Transverse colon (tissue), 4 donors: ENCODE results near the gene WNT5B. TPM values are rescaled to one million over a fixed set of nuclear protein-coding genes. Genes with fewer than 3 reads are reported as not detected.

Experiments
- DNase-seq: peaks from one replicate; pipeline ENCODE4 v3.0.0-alpha.2; 2019
- H3K27ac ChIP-seq, 4 donors: fragments of 200-600 bp; sonication (generic); 2 replicates each; pipeline ENCODE4 v1.5.1; 2016 to 2018; ENCODE audit warnings: inconsistent platforms in 4 of 4
- H3K27me3 ChIP-seq: fragments of 200-600 bp; sonication (generic); 2 replicates; pipeline ENCODE4 v1.5.1; 2017; ENCODE audit warnings: inconsistent platforms
- H3K36me3 ChIP-seq, 4 donors: fragments of 200-600 bp; sonication (generic); 2 replicates each; pipeline ENCODE4 v1.5.1; 2017 to 2019; ENCODE audit warnings: inconsistent platforms in 4 of 4
- H3K4me1 ChIP-seq, 4 donors: fragments of 200-600 bp; sonication (generic); 2 replicates each; pipeline ENCODE4 v1.5.1; 2017 to 2020; ENCODE audit warnings: inconsistent platforms in 4 of 4
- H3K4me3 ChIP-seq, 4 donors: fragments of 200-600 bp; sonication (generic); 1 replicate in 1 of 4; 2 replicates in 3 of 4; pipeline versions ENCODE4 v1.5.1 to v1.6.1; 2017 to 2019; ENCODE audit warnings: inconsistent platforms in 4 of 4
- H3K9me3 ChIP-seq, 2 donors: fragments of 200-600 bp; sonication (generic); 2 replicates each; pipeline ENCODE4 v1.5.1; 2017 to 2019; ENCODE audit warnings: inconsistent platforms in 2 of 2
- EP300 ChIP-seq: sonication (generic); formaldehyde crosslinking; IDR thresholded peaks from one replicate; pipeline ENCODE4 v1.6.1; 2017; ENCODE audit warnings: antibody characterized with exemption, low read depth
- POLR2A ChIP-seq: fragments of 450-650 bp; IDR thresholded peaks from one replicate; pipeline ENCODE4 v1.6.1; 2016; ENCODE audit warnings: antibody characterized with exemption, mild to moderate bottlenecking, moderate library complexity
- POLR2AphosphoS5 ChIP-seq, 3 donors: sonication (generic); formaldehyde crosslinking; IDR thresholded peaks; one replicate each; pipeline ENCODE4 v1.6.1; 2016; ENCODE audit warnings: antibody characterized with exemption in 3 of 3
- WGBS, 2 donors: methylation state at CpG; one replicate each; pipeline ENCODE4 v1.1.5; 2018; ENCODE audit warnings: low coverage in 1 of 2; 5-methylcytosine and 5-hydroxymethylcytosine counted together
- in situ Hi-C, 4 donors: fragments of 200-750 bp; cut with MboI; loops; one replicate each; pipeline versions ENCODE4 v1.15.0 to v1.15.1; 2017; ENCODE audit warnings: low sequenced_read_pairs in 3 of 4, low pct_ligation_motif_present in 1 of 4, low pct_unique_long_range_greater_than_20kb in 1 of 4
- intact Hi-C: fragments of 100-400 bp; cut with DNase I; formaldehyde crosslinking; loops from one replicate; pipeline ENCODE4 v1.15.1; 2023; ENCODE audit warnings: low total_unique reads
- total RNA-seq, 4 donors: library from RNA; depleted of rRNA; stranded (reverse); fragments of >200 nt; gene quantifications; one replicate each; pipeline ENCODE4 v1.1.0, GENCODE V29; 2016
- TF ChIP-seq, protein P1 (sequence below), 5 experiments: fragments of 200-600 bp in 3 of 5; fragments of 450-650 bp in 2 of 5; sonication (generic) in 3 of 5; IDR thresholded peaks; 1 replicate in 2 of 5; 2 replicates in 3 of 5; pipeline ENCODE4 v1.5.1; 2016 to 2017; ENCODE audit warnings: antibody characterized with exemption in 5 of 5, inconsistent platforms in 3 of 5, mild to moderate bottlenecking in 2 of 5, moderate library complexity in 1 of 5

The WNT5B gene
- total RNA-seq, 4 donors from 2014 or later = 0.80 to 3.5 (median 3.5) TPM; not detected in 1

DNA sequence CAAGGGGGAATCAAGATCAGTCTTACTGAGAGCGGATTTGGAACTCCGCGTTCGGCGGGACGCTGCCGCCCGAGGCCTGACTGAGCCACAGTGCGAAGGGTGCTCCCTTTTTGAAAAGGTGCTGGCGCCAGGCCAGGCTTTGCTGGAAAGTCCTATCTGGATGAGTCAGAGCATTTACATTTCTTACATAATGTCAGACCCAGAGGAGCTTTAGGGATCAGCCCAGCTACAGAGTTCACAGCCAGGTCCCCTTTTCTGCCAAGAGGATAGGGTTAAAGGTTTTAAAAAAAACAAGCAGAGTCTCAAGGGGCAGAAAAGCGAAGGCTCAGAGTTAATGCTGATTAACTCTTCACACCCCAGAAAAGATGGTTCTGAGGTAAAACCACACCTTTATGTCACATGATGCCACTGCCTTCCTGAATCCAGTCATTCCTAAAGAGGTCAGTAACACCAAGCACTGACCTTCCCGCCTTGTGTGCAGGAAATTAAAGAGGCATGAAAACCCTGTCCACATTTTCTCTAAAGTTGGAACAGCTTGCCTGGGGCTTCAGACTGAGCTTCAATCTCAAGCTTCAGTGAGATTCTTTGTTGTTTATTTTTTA, 22.9 kb upstream of the WNT5B start:
- H3K36me3 ChIP-seq = no peaks in the 10 kb centered on the region
- H3K4me3 ChIP-seq = peak overlapping the region in 3 of 4 donors; percentile 28 to 50 (median 28)
- no peaks in the 10 kb centered on the region for H3K9me3 ChIP-seq
- peak; percentile 66 for TF ChIP-seq POLR2A
- no peak for TF ChIP-seq EP300
- peak; percentile 67 to 84 (median 75) for TF ChIP-seq POLR2AphosphoS5 (IDR thresholded peaks at IDR 0.05)
- TF ChIP-seq, protein P1, sequence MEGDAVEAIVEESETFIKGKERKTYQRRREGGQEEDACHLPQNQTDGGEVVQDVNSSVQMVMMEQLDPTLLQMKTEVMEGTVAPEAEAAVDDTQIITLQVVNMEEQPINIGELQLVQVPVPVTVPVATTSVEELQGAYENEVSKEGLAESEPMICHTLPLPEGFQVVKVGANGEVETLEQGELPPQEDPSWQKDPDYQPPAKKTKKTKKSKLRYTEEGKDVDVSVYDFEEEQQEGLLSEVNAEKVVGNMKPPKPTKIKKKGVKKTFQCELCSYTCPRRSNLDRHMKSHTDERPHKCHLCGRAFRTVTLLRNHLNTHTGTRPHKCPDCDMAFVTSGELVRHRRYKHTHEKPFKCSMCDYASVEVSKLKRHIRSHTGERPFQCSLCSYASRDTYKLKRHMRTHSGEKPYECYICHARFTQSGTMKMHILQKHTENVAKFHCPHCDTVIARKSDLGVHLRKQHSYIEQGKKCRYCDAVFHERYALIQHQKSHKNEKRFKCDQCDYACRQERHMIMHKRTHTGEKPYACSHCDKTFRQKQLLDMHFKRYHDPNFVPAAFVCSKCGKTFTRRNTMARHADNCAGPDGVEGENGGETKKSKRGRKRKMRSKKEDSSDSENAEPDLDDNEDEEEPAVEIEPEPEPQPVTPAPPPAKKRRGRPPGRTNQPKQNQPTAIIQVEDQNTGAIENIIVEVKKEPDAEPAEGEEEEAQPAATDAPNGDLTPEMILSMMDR (IDR thresholded peaks at IDR 0.05) = no peak
- intact Hi-C loops (no loop called here), in situ Hi-C loops (loop anchor here in 1 of 4 donors (10.0 kb wide), 1 partner anchor 491 kb away; no protein-coding TSS in a partner anchor)
- no peaks in the 10 kb centered on the region for H3K27me3 ChIP-seq
- H3K4me1 ChIP-seq = peaks cover 12 to 50% (median 18%) of the 10 kb centered on the region in 4 donors
- H3K27ac ChIP-seq = peak overlapping the region; percentile 86 to 90 (median 88)
- 5 to 10% methylated on average over 1 to 12 of the region's 12 CpGs for WGBS, 2 donors
- peak; percentile 92 for DNase-seq

DNA sequence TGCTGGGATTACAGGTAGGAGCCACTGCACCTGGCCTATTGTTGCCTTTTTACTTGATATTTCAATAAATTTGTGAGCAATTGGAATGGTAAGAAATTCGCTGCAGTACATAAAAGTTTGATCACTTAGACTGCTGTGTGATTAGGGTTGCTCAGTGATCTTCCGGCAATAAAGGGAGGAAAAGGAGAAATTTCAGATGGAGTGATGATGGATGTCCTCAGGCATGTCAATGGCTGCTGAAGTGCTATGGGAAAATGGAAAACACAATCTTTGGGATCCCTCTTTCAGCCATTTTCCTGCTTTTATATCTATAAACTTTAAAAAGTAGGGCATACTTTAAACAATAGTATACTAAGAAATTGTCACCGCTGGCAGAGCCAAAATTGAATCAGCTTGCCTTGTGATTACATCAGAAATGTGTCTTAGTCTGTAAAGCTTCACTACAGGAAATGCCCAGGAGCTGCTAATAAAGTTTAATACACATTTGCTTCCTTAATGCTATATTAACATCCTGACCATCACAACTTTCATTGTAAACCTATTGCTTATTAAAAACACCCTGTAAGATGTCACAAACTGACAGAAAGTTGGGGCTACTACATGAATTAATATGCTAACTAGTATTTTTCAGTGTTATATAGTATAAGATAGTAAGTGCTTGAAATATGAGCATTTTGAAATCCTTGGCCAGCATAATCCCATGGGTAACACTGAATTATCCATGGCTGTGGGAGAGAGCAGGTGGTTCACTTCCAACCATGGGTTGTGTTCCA, 20.9 kb upstream of the WNT5B start:
- TF ChIP-seq, protein P1 (IDR thresholded peaks at IDR 0.05) = no peak
- TF ChIP-seq POLR2A (no peak), EP300 (no peak), POLR2AphosphoS5 (IDR thresholded peaks at IDR 0.05) (no peak)
- H3K27me3 ChIP-seq = no peaks in the 10 kb centered on the region
- intact Hi-C loops = no loop called here
- in situ Hi-C loops = loop anchor here in 1 of 4 donors (10.0 kb wide), 1 partner anchor 493 kb away; no protein-coding TSS in a partner anchor
- WGBS, 2 donors = 71 to 92% methylated on average over 3 of the region's 3 CpGs
- DNase-seq = no peak
- no peaks in the 10 kb centered on the region for H3K9me3 ChIP-seq
- H3K4me1 ChIP-seq = peaks cover 10 to 37% (median 14%) of the 10 kb centered on the region in 4 donors
- H3K4me3 ChIP-seq = no peak overlapping the region
- H3K27ac ChIP-seq = peak overlapping the region in 3 of 4 donors; percentile 16 to 23 (median 18)
- H3K36me3 ChIP-seq = no peaks in the 10 kb centered on the region

DNA sequence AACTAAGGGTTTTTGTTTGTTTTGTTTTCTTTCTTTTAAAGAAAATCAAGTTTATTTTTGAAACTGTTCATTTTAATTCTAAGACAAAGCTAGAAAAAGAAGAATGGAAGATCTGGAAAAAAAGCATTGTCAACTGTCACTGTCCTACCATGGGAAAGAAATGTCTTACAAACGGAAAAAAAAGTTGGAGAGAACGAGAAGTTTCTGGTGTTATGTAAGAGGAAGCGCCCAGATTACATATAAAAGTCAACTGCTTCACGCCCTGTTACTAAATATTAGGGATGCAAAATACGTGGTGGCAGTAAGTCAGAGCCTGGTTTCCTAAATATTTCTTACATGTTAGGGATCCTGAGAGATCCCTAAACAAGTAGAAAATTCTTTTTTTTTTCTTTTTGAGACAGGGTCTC, 20.3 kb upstream of the WNT5B start:
- no peaks in the 10 kb centered on the region for H3K27me3 ChIP-seq
- no peak for TF ChIP-seq POLR2AphosphoS5 (IDR thresholded peaks at IDR 0.05)
- TF ChIP-seq, protein P1 (IDR thresholded peaks at IDR 0.05) = no peak
- TF ChIP-seq POLR2A = no peak
- TF ChIP-seq EP300 = no peak
- DNase-seq = no peak
- no peak overlapping the region for H3K4me3 ChIP-seq
- peak overlapping the region in 3 of 4 donors; percentile 16 to 62 (median 23) for H3K27ac ChIP-seq
- H3K36me3 ChIP-seq = no peaks in the 10 kb centered on the region
- H3K4me1 ChIP-seq = peaks cover 10 to 33% (median 14%) of the 10 kb centered on the region in 4 donors
- no peaks in the 10 kb centered on the region for H3K9me3 ChIP-seq
- in situ Hi-C loops = loop anchor here in 1 of 4 donors (10.0 kb wide), 1 partner anchor 494 kb away; no protein-coding TSS in a partner anchor
- 35 to 40% methylated on average over 5 of the region's 5 CpGs for WGBS, 2 donors
- intact Hi-C loops = no loop called here

- no peak overlapping the region for H3K27ac ChIP-seq
- 54 to 87% methylated on average over 2 to 7 of the region's 7 CpGs for WGBS, 2 donors
- no peaks in the 10 kb centered on the region for H3K9me3 ChIP-seq
- peaks cover 10 to 33% (median 13%) of the 10 kb centered on the region in 4 donors for H3K4me1 ChIP-seq
- no peak for DNase-seq
- TF ChIP-seq EP300 = no peak
- TF ChIP-seq, protein P1 (IDR thresholded peaks at IDR 0.05) = no peak
- H3K36me3 ChIP-seq = no peaks in the 10 kb centered on the region
- in situ Hi-C loops = no loop called here
- no peak overlapping the region for H3K4me3 ChIP-seq
- H3K27me3 ChIP-seq = no peaks in the 10 kb centered on the region
- intact Hi-C loops = no loop called here
Measured at GRCh38 chr12:1610072-1610643, 18.9 kb upstream of the WNT5B start.
